T-cell (primary cell): ENCODE data around the gene STARD13. TPM values are rescaled to one million over a fixed set of nuclear protein-coding genes. Genes with fewer than 3 reads are reported as not detected.

Experiments used
- ATAC-seq, 4 experiments: fragments of 200-7000 bp in 3 of 4; fragments of 150-1000 bp in 1 of 4; cut with Tn5 transposase; replicated peaks in 1 of 4; 1 replicate in 3 of 4; 2 replicates in 1 of 4; pipeline ENCODE4 v1.10.0; 2021; ENCODE audit warnings: moderate library complexity in 3 of 4, mild to moderate bottlenecking in 2 of 4, moderate number of reproducible peaks in 1 of 4
- CTCF ChIA-PET, 2 donors: fragments of 300-600 bp; sonication (Branson Sonifier 250); formaldehyde crosslinking; loops; one replicate each; lab custom pipeline; 2022; ENCODE audit warnings: antibody characterized with exemption in 2 of 2; lab: Charles Lee
- POLR2A ChIA-PET, 2 donors: fragments of 300-600 bp; sonication (Branson Sonifier 250); formaldehyde crosslinking; loops; one replicate each; lab custom pipeline; 2022; ENCODE audit warnings: antibody characterized with exemption in 2 of 2; lab: Charles Lee
- DNase-seq, 35 experiments: peaks; one replicate each; pipeline versions ENCODE4 v3.0.0 to v3.0.0-alpha.2; 2013 to 2023
- H3K27ac ChIP-seq: one replicate; pipeline ENCODE4 v1.5.1; 2013; ENCODE audit warnings: low read length
- H3K27me3 ChIP-seq, 2 experiments: replicated peaks in 1 of 2; 1 replicate in 1 of 2; 2 replicates in 1 of 2; pipeline versions ENCODE4 v1.6.1 to v1.7.0; 2013; ENCODE audit warnings: low read length in 1 of 2, mixed read lengths in 1 of 2; ENCODE audit not compliant: control insufficient read depth in 2 of 2, insufficient read depth in 2 of 2; ENCODE audit errors: extremely low read depth in 1 of 2
- H3K36me3 ChIP-seq, 2 donors: 1 replicate in 1 of 2; 2 replicates in 1 of 2; pipeline versions ENCODE4 v1.6.1 to v1.7.0; 2013; ENCODE audit warnings: low read length in 1 of 2; ENCODE audit not compliant: control insufficient read depth in 2 of 2, insufficient read depth in 1 of 2; ENCODE audit errors: extremely low read depth in 1 of 2
- H3K4me1 ChIP-seq, 2 experiments: 1 replicate in 1 of 2; 2 replicates in 1 of 2; pipeline versions ENCODE4 v1.6.1 to v1.7.0; 2013; ENCODE audit warnings: low read length in 2 of 2, mixed read lengths in 1 of 2; ENCODE audit not compliant: insufficient read depth in 2 of 2, control insufficient read depth in 1 of 2; ENCODE audit errors: extremely low read depth in 1 of 2
- H3K4me3 ChIP-seq, 2 donors: 1 replicate in 1 of 2; 2 replicates in 1 of 2; pipeline versions ENCODE4 v1.5.1 to v1.7.0; 2013; ENCODE audit warnings: mild to moderate bottlenecking in 2 of 2, low read length in 1 of 2, moderate library complexity in 1 of 2; ENCODE audit not compliant: control insufficient read depth in 1 of 2; ENCODE audit errors: extremely low read depth in 1 of 2
- H3K9me3 ChIP-seq: 2 replicates; pipeline ENCODE4 v1.7.0; 2013
- H3K27ac Mint-ChIP-seq, 2 donors: one replicate each; pipeline ENCODE4 v1.8.0; 2020 to 2021; ENCODE audit warnings: mild to moderate bottlenecking in 2 of 2, mixed read lengths in 2 of 2
- H3K27me3 Mint-ChIP-seq, 2 donors: one replicate each; pipeline ENCODE4 v1.8.0; 2021 to 2022; ENCODE audit warnings: mixed read lengths in 2 of 2
- H3K36me3 Mint-ChIP-seq: one replicate; pipeline ENCODE4 v1.8.0; 2021; ENCODE audit warnings: mixed read lengths
- H3K4me1 Mint-ChIP-seq, 3 donors: one replicate each; pipeline ENCODE4 v1.8.0; 2020 to 2022; ENCODE audit warnings: mixed read lengths in 3 of 3, mild to moderate bottlenecking in 1 of 3
- H3K4me3 Mint-ChIP-seq, 3 donors: one replicate each; pipeline ENCODE4 v1.8.0; 2020 to 2022; ENCODE audit warnings: mild to moderate bottlenecking in 3 of 3, mixed read lengths in 3 of 3, moderate library complexity in 3 of 3
- H3K9me3 Mint-ChIP-seq, 3 donors: one replicate each; pipeline ENCODE4 v1.8.0; 2020 to 2022; ENCODE audit warnings: mixed read lengths in 3 of 3
- WGBS: methylation state at CpG from one replicate; pipeline ENCODE4 v1.1.5; 2013; ENCODE audit warnings: missing lambda C conversion rate; ENCODE audit not compliant: insufficient coverage; 5-methylcytosine and 5-hydroxymethylcytosine counted together
- total RNA-seq, 35 experiments: library from RNA in 6 of 35; stranded (reverse) in 6 of 35; fragments of 120-200 nt in 1 of 35; gene quantifications; one replicate each; pipeline versions ENCODE4 v1.2.1 to v1.2.4 and lab custom pipeline; 2013 to 2026

Gene STARD13
- total RNA-seq, 5 donors from 2014 or later (not counting 1 experiment from before 2014, with no cell fraction given): 0.39 to 0.53 (median 0.44) TPM; not detected in 2

GRCh38 chr13:33312150-33312860 is 26.8 kb upstream of the STARD13 start:
- no peak for DNase-seq
- Histone ChIP-seq H3K9me3 (no peaks in the 10 kb centered on the region), H3K4me1 (no peaks in the 10 kb centered on the region), H3K36me3 (no peaks in the 10 kb centered on the region), H3K27ac (no peak overlapping the region), H3K4me3 (no peak overlapping the region), H3K27me3 (peaks cover 0 to 8% of the 10 kb centered on the region in 2 experiments)
- Mint-ChIP-seq H3K36me3 (no peaks in the 10 kb centered on the region), H3K27me3 (peaks cover 7 to 20% of the 10 kb centered on the region in 2 donors), H3K4me1 (no peaks in the 10 kb centered on the region), H3K27ac (no peak overlapping the region), H3K9me3 (peaks cover 2 to 8% (median 2%) of the 10 kb centered on the region in 3 donors), H3K4me3 (no peak overlapping the region)
- ChIA-PET CTCF (no interaction called here), POLR2A (no interaction called here)
- no CpG with 5 or more reads among the region's 4 CpGs for WGBS
- no peak for ATAC-seq

- ATAC-seq: no peak
- H3K27ac Mint-ChIP-seq: no peak overlapping the region
- no CpG with 5 or more reads among the region's 2 CpGs for WGBS
- H3K27me3 Mint-ChIP-seq: peaks cover 3 to 17% of the 10 kb centered on the region in 2 donors
- Histone ChIP-seq H3K27me3 (peaks cover 0 to 8% of the 10 kb centered on the region in 2 experiments), H3K4me3 (no peak overlapping the region), H3K9me3 (no peaks in the 10 kb centered on the region), H3K27ac (no peak overlapping the region), H3K4me1 (no peaks in the 10 kb centered on the region), H3K36me3 (no peaks in the 10 kb centered on the region)
- no peak for DNase-seq
- no peaks in the 10 kb centered on the region for H3K4me1 Mint-ChIP-seq
- POLR2A ChIA-PET: no interaction called here
- no peaks in the 10 kb centered on the region for H3K36me3 Mint-ChIP-seq
- no peak overlapping the region for H3K4me3 Mint-ChIP-seq
- peaks cover 4 to 6% (median 5%) of the 10 kb centered on the region in 3 donors for H3K9me3 Mint-ChIP-seq
- CTCF ChIA-PET: no interaction called here
Measured at GRCh38 chr13:33311040-33311439, 25.5 kb upstream of the STARD13 start.

- Mint-ChIP-seq H3K27ac (no peak overlapping the region), H3K4me3 (no peak overlapping the region), H3K4me1 (no peaks in the 10 kb centered on the region), H3K27me3 (peaks cover 3 to 17% of the 10 kb centered on the region in 2 donors), H3K9me3 (peaks cover 4 to 6% (median 5%) of the 10 kb centered on the region in 3 donors), H3K36me3 (no peaks in the 10 kb centered on the region)
- H3K9me3 ChIP-seq: no peaks in the 10 kb centered on the region
- no peak for ATAC-seq
- no peaks in the 10 kb centered on the region for H3K36me3 ChIP-seq
- H3K4me3 ChIP-seq: no peak overlapping the region
- no peak overlapping the region for H3K27ac ChIP-seq
- ChIA-PET POLR2A (no interaction called here), CTCF (no interaction called here)
- H3K4me1 ChIP-seq: no peaks in the 10 kb centered on the region
- peaks cover 0 to 8% of the 10 kb centered on the region in 2 experiments for H3K27me3 ChIP-seq
- no peak for DNase-seq
- WGBS: 80% methylated on average over 1 of the region's 4 CpGs
Measured at GRCh38 chr13:33310245-33311038, 24.9 kb upstream of the STARD13 start.

GRCh38 chr13:33308863-33309262 is 23.3 kb upstream of the STARD13 start:
- Mint-ChIP-seq H3K36me3 (no peaks in the 10 kb centered on the region), H3K27ac (no peak overlapping the region), H3K9me3 (peaks cover 4 to 6% (median 5%) of the 10 kb centered on the region in 3 donors), H3K4me1 (no peaks in the 10 kb centered on the region), H3K27me3 (peaks cover 6 to 17% of the 10 kb centered on the region in 2 donors), H3K4me3 (no peak overlapping the region)
- Histone ChIP-seq H3K4me3 (no peak overlapping the region), H3K4me1 (no peaks in the 10 kb centered on the region), H3K9me3 (no peaks in the 10 kb centered on the region), H3K27ac (no peak overlapping the region), H3K27me3 (peaks cover 0 to 8% of the 10 kb centered on the region in 2 experiments), H3K36me3 (no peaks in the 10 kb centered on the region)
- ChIA-PET CTCF (no interaction called here), POLR2A (no interaction called here)
- ATAC-seq: no peak
- no peak for DNase-seq
- no CpG with 5 or more reads among the region's 1 CpG for WGBS

- POLR2A ChIA-PET: no interaction called here
- no peak for ATAC-seq
- no peak for DNase-seq
- Mint-ChIP-seq H3K27me3 (peaks cover 8 to 18% of the 10 kb centered on the region in 2 donors), H3K4me1 (no peaks in the 10 kb centered on the region), H3K9me3 (peaks cover 4 to 6% (median 5%) of the 10 kb centered on the region in 3 donors), H3K4me3 (no peak overlapping the region), H3K27ac (no peak overlapping the region), H3K36me3 (no peaks in the 10 kb centered on the region)
- whole genome bisulfite sequencing: 100% methylated on average over 1 of the region's 1 CpG
- no peak overlapping the region for H3K27ac ChIP-seq
- H3K9me3 ChIP-seq: no peaks in the 10 kb centered on the region
- no peaks in the 10 kb centered on the region for H3K4me1 ChIP-seq
- CTCF ChIA-PET: no interaction called here
- H3K27me3 ChIP-seq: peaks cover 0 to 8% of the 10 kb centered on the region in 2 experiments
- H3K36me3 ChIP-seq: no peaks in the 10 kb centered on the region
- no peak overlapping the region for H3K4me3 ChIP-seq
Measured at GRCh38 chr13:33307843-33308242, 22.3 kb upstream of the STARD13 start.

GRCh38 chr13:33303855-33304597 is 18.5 kb upstream of the STARD13 start:
- no peak overlapping the region for H3K4me3 ChIP-seq
- H3K9me3 ChIP-seq: no peaks in the 10 kb centered on the region
- no peaks in the 10 kb centered on the region for H3K36me3 ChIP-seq
- no peaks in the 10 kb centered on the region for H3K4me1 ChIP-seq
- ChIA-PET POLR2A (no interaction called here), CTCF (no interaction called here)
- DNase-seq (no peak), ATAC-seq (no peak)
- no peaks in the 10 kb centered on the region for H3K36me3 Mint-ChIP-seq
- H3K27ac ChIP-seq: no peak overlapping the region
- peaks cover 4 to 6% (median 5%) of the 10 kb centered on the region in 3 donors for H3K9me3 Mint-ChIP-seq
- H3K27me3 ChIP-seq: peaks cover 0 to 5% of the 10 kb centered on the region in 2 experiments
- H3K4me1 Mint-ChIP-seq: no peaks in the 10 kb centered on the region
- H3K27me3 Mint-ChIP-seq: peaks cover 9 to 18% of the 10 kb centered on the region in 2 donors
- H3K27ac Mint-ChIP-seq: no peak overlapping the region
- no CpG with 5 or more reads among the region's 3 CpGs for WGBS
- H3K4me3 Mint-ChIP-seq: no peak overlapping the region
